Measurements from ENCODE around the gene LHX5. TPM values are rescaled to one million over a fixed set of nuclear protein-coding genes. Genes with fewer than 3 reads are reported as not detected.

LHX5 gene
- total RNA-seq, 1 donor from 2014 or later, result 0.25 TPM

DNA sequence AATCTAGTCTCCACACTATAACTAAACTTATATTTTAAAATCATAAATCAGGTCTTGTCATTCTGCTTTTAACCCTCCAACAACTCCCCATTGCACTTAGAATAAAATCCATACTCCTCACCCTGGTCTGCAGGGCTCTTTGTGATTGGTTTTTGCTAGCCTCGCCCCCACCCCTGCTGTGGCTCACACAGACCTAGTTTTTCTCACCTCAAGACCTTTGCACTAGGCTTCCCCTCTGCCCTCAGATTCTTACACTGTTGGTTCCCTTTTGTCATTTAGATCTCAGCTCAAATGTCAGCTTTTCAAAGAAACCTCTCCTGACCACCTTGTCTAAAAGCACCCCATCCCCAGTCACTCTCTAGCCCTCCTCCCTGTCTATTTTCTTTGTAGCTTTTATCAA lies 10.7 kb upstream of the LHX5 start:
- H3K4me2 ChIP-seq (ENCODE audit: low read length), result no peak overlapping the region
- Mint-ChIP-seq H3K36me3 (ENCODE audit: low read depth, unreplicated experiment) (no peaks in the 10 kb centered on the region), H3K4me1 (ENCODE audit: low read depth, unreplicated experiment) (peaks cover 3% of the 10 kb centered on the region), H3K27me3 (ENCODE audit: low read depth, unreplicated experiment) (peaks cover 93% of the 10 kb centered on the region), H3K4me3 (ENCODE audit: unreplicated experiment) (no peak overlapping the region), H3K27ac (ENCODE audit: unreplicated experiment) (no peak overlapping the region), H3K9me3 (ENCODE audit: unreplicated experiment) (peaks cover 12% of the 10 kb centered on the region)
- no peak overlapping the region for H2AFZ ChIP-seq (ENCODE audit: low read depth, low read length)
- H3K79me2 ChIP-seq (ENCODE audit: insufficient read depth, low read length), result no peaks in the 10 kb centered on the region
- H3K9ac ChIP-seq (ENCODE audit: low read length), result no peak overlapping the region
- no peaks in the 10 kb centered on the region for H3K4me1 ChIP-seq (ENCODE audit: insufficient read depth, low read length)
- H3K27ac ChIP-seq (ENCODE audit: low read depth, low read length), result no peak overlapping the region
- H3K27me3 ChIP-seq (ENCODE audit: insufficient read depth, low read length), result peaks cover 39% of the 10 kb centered on the region
- FAIRE-seq, result no peak
- H4K20me1 ChIP-seq (ENCODE audit: insufficient read depth, low read length), result no peaks in the 10 kb centered on the region
- no peak for TF ChIP-seq EZH2 (IDR thresholded peaks at IDR 0.05; ENCODE audit: insufficient read depth, low read length)
- TF ChIP-seq, protein P1, sequence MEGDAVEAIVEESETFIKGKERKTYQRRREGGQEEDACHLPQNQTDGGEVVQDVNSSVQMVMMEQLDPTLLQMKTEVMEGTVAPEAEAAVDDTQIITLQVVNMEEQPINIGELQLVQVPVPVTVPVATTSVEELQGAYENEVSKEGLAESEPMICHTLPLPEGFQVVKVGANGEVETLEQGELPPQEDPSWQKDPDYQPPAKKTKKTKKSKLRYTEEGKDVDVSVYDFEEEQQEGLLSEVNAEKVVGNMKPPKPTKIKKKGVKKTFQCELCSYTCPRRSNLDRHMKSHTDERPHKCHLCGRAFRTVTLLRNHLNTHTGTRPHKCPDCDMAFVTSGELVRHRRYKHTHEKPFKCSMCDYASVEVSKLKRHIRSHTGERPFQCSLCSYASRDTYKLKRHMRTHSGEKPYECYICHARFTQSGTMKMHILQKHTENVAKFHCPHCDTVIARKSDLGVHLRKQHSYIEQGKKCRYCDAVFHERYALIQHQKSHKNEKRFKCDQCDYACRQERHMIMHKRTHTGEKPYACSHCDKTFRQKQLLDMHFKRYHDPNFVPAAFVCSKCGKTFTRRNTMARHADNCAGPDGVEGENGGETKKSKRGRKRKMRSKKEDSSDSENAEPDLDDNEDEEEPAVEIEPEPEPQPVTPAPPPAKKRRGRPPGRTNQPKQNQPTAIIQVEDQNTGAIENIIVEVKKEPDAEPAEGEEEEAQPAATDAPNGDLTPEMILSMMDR (IDR thresholded peaks at IDR 0.05; ENCODE audit: insufficient read depth, low read depth, low read length), result no peak
- H3K9me3 ChIP-seq (ENCODE audit: insufficient read depth, low read depth, low read length), result no peaks in the 10 kb centered on the region
- no peak overlapping the region for H3K4me3 ChIP-seq (ENCODE audit: insufficient read depth, low read depth, low read length)
- H3K36me3 ChIP-seq (ENCODE audit: insufficient read depth, low read length), result no peaks in the 10 kb centered on the region
- DNase-seq (ENCODE audit: low read depth), result no peak

DNA sequence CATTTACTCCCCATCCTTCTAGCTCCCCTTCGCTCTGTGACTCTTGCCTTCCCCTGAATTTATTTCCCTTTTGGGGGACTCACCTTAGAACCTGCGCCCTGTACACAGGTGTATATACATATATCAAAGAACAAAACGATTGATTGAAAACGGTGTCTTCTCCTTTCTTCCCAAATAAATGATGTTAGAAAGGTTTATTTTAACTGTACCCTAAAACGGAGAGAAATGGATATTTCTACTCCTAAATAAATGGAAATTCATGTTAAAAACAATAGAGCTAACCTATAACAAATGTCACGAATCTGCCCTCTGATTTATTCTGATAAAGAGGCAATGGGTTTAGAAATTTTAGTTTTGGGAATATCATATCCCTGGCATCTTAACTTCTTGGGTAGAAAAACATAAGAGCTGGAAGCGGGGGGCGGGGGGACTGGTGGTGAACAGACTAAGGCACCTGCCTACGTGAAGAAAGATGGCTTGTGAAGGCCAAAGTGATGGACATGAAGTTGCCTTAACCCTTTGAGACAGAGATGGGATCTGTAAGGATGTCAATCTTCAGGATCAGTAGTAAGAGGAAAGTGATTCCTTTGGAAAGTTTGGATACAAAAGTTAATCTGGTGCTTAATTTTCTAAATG lies 8.8 kb upstream of the LHX5 start:
- Mint-ChIP-seq H3K4me3 (ENCODE audit: unreplicated experiment) (no peak overlapping the region), H3K27ac (ENCODE audit: unreplicated experiment) (peak overlapping the region; percentile 41), H3K9me3 (ENCODE audit: unreplicated experiment) (peaks cover 10% of the 10 kb centered on the region), H3K4me1 (ENCODE audit: low read depth, unreplicated experiment) (peaks cover 3% of the 10 kb centered on the region), H3K36me3 (ENCODE audit: low read depth, unreplicated experiment) (no peaks in the 10 kb centered on the region), H3K27me3 (ENCODE audit: low read depth, unreplicated experiment) (peaks cover 85% of the 10 kb centered on the region)
- H2AFZ ChIP-seq (ENCODE audit: low read depth, low read length), result no peak overlapping the region
- H3K9ac ChIP-seq (ENCODE audit: low read length), result no peak overlapping the region
- H3K9me3 ChIP-seq (ENCODE audit: insufficient read depth, low read depth, low read length), result no peaks in the 10 kb centered on the region
- TF ChIP-seq, protein P1 (IDR thresholded peaks at IDR 0.05; ENCODE audit: insufficient read depth, low read depth, low read length), result no peak
- TF ChIP-seq EZH2 (IDR thresholded peaks at IDR 0.05; ENCODE audit: insufficient read depth, low read length), result no peak
- no peaks in the 10 kb centered on the region for H3K36me3 ChIP-seq (ENCODE audit: insufficient read depth, low read length)
- peaks cover 49% of the 10 kb centered on the region for H3K27me3 ChIP-seq (ENCODE audit: insufficient read depth, low read length)
- no peak overlapping the region for H3K4me3 ChIP-seq (ENCODE audit: insufficient read depth, low read depth, low read length)
- no peak overlapping the region for H3K4me2 ChIP-seq (ENCODE audit: low read length)
- no peaks in the 10 kb centered on the region for H3K4me1 ChIP-seq (ENCODE audit: insufficient read depth, low read length)
- no peak for FAIRE-seq
- no peak overlapping the region for H3K27ac ChIP-seq (ENCODE audit: low read depth, low read length)
- H3K79me2 ChIP-seq (ENCODE audit: insufficient read depth, low read length), result no peaks in the 10 kb centered on the region
- no peak for DNase-seq (ENCODE audit: low read depth)
- no peaks in the 10 kb centered on the region for H4K20me1 ChIP-seq (ENCODE audit: insufficient read depth, low read length)

DNA sequence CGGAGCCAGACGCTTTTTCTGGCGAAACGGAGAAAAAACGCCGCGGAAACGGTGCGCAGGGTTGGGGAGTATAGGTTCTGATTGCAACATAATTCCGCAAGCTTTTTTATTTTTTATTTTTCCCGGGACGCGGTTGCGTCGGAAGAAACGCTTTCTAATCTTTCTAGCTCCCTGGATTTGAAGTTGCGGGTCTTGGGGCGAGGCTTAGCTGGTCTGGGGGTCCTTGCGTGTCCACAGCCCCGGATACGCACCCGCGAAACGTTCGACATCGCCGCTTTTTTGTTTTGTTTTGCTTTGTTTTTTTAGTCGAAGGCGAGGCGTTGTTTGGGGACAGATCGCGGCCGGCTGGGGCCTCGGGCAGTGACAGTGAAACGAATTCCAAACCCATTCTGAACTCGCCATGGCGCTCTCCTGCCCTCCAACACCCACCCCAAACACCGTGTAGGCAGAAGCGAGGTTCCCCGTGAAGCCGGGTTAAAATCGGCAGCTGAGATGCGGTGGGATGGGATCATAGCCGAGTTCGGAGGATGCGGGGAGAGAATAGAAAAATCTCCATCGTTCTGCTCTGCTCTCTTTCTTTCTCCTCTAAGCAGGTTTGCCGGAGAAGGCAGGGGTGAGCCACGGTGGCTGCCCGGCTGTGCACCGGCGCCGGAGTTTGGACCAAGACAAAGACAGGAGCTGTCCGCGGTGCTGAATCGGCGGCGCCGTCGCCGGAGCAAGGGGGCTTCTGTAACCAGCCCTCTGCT lies 8.1 kb upstream of the LHX5 start:
- no peak for FAIRE-seq
- Mint-ChIP-seq H3K36me3 (ENCODE audit: low read depth, unreplicated experiment) (no peaks in the 10 kb centered on the region), H3K4me3 (ENCODE audit: unreplicated experiment) (no peak overlapping the region), H3K4me1 (ENCODE audit: low read depth, unreplicated experiment) (peaks cover 3% of the 10 kb centered on the region), H3K9me3 (ENCODE audit: unreplicated experiment) (peaks cover 12% of the 10 kb centered on the region), H3K27ac (ENCODE audit: unreplicated experiment) (no peak overlapping the region), H3K27me3 (ENCODE audit: low read depth, unreplicated experiment) (peaks cover 86% of the 10 kb centered on the region)
- Histone ChIP-seq H3K36me3 (ENCODE audit: insufficient read depth, low read length) (no peaks in the 10 kb centered on the region), H3K79me2 (ENCODE audit: insufficient read depth, low read length) (no peaks in the 10 kb centered on the region), H2AFZ (ENCODE audit: low read depth, low read length) (no peak overlapping the region), H3K27ac (ENCODE audit: low read depth, low read length) (no peak overlapping the region), H3K9me3 (ENCODE audit: insufficient read depth, low read depth, low read length) (no peaks in the 10 kb centered on the region), H3K4me1 (ENCODE audit: insufficient read depth, low read length) (no peaks in the 10 kb centered on the region), H3K4me2 (ENCODE audit: low read length) (peak overlapping the region; percentile 35), H3K27me3 (ENCODE audit: insufficient read depth, low read length) (peaks cover 54% of the 10 kb centered on the region), H4K20me1 (ENCODE audit: insufficient read depth, low read length) (no peaks in the 10 kb centered on the region), H3K9ac (ENCODE audit: low read length) (no peak overlapping the region), H3K4me3 (ENCODE audit: insufficient read depth, low read depth, low read length) (no peak overlapping the region)
- TF ChIP-seq EZH2 (IDR thresholded peaks at IDR 0.05; ENCODE audit: insufficient read depth, low read length), result peak; percentile 76
- TF ChIP-seq, protein P1 (IDR thresholded peaks at IDR 0.05; ENCODE audit: insufficient read depth, low read depth, low read length), result no peak
- peak; percentile 15 for DNase-seq (ENCODE audit: low read depth)

Data from astrocyte (in vitro differentiated cells and primary cell).